Mucosa of descending colon (tissue), 3 donors: ENCODE measurements around the gene ELK3. TPM values are rescaled to one million over a fixed set of nuclear protein-coding genes. Genes with fewer than 3 reads are reported as not detected.

Experiments
- ATAC-seq: fragments of 200-7000 bp; cut with Tn5 transposase; one replicate; pipeline ENCODE4 v1.9.1; 2020; ENCODE audit warnings: mild to moderate bottlenecking, moderate library complexity
- DNase-seq, 3 donors: peaks; one replicate each; pipeline ENCODE4 v3.0.0-alpha.2; 2020
- H3K36me3 ChIP-seq: fragments of 200-600 bp; one replicate; pipeline ENCODE4 v1.8.0; 2021; ENCODE audit warnings: low read depth, mild to moderate bottlenecking
- H3K4me1 ChIP-seq: fragments of 200-600 bp; one replicate; pipeline ENCODE4 v1.8.0; 2021; ENCODE audit warnings: low read depth, mild to moderate bottlenecking
- H3K4me3 ChIP-seq: fragments of 200-600 bp; one replicate; pipeline ENCODE4 v1.8.0; 2021; ENCODE audit warnings: mild to moderate bottlenecking
- H3K9me3 ChIP-seq: fragments of 200-600 bp; one replicate; pipeline ENCODE4 v1.8.0; 2021; ENCODE audit warnings: mild to moderate bottlenecking
- CTCF ChIP-seq: fragments of 200-600 bp; IDR thresholded peaks from one replicate; pipeline ENCODE4 v1.8.0; 2022; ENCODE audit warnings: antibody characterized with exemption, mild to moderate bottlenecking
- intact Hi-C, 2 donors: fragments of 100-400 bp; cut with DNase I in 1 of 2; cut with micrococcal nuclease in 1 of 2; formaldehyde crosslinking; loops; one replicate each; pipeline versions ENCODE4 v1.11.0 to v1.11.1; 2022; cut with DNase I, micrococcal nuclease
- total RNA-seq, 3 donors: library from RNA; stranded (reverse); fragmentation: NEBNext Ultra II Directional in 2 of 3; extraction: Animal tissue kit (Norgen Biotek cat#: 25700) in 2 of 3; gene quantifications; one replicate each; pipeline versions ENCODE4 v1.2.1 to v1.2.4, GENCODE V29; 2021 to 2023
- donor health status: DM: no; HTN: no; CAD: no; lungs with moderate emphysema.
- donor health status: DM: no; HTN: no; CAD: no.
- donor health status: DM: no; HTN: yes; CAD: no.

Gene ELK3
- total RNA-seq, 3 donors from 2014 or later, result 7.6 to 17.2 (median 12.0) TPM

- Histone ChIP-seq H3K4me3 (no peak overlapping the region), H3K36me3 (no peaks in the 10 kb centered on the region), H3K9me3 (no peaks in the 10 kb centered on the region), H3K4me1 (peaks cover 2% of the 10 kb centered on the region)
- intact Hi-C loops, result no loop called here
- TF ChIP-seq CTCF, result no peak
- DNase-seq (no peak), ATAC-seq (no peak)
Observed at GRCh38 chr12:96257550-96258103, 63.5 kb downstream of the ELK3 start.

- intact Hi-C loops, result no loop called here
- peaks cover 2% of the 10 kb centered on the region for H3K4me1 ChIP-seq
- DNase-seq (peak in 1 of 3 donors; percentile 42), ATAC-seq (peak; percentile 17)
- no peak for TF ChIP-seq CTCF
- no peaks in the 10 kb centered on the region for H3K36me3 ChIP-seq
- H3K4me3 ChIP-seq, result no peak overlapping the region
- H3K9me3 ChIP-seq, result no peaks in the 10 kb centered on the region
Observed at GRCh38 chr12:96258104-96258961, 64.2 kb downstream of the ELK3 start.

- H3K36me3 ChIP-seq, result no peaks in the 10 kb centered on the region
- H3K4me1 ChIP-seq, result no peaks in the 10 kb centered on the region
- no peak for ATAC-seq
- TF ChIP-seq CTCF, result no peak
- DNase-seq, result no peak
- intact Hi-C loops, result no loop called here
- H3K4me3 ChIP-seq, result no peak overlapping the region
- no peaks in the 10 kb centered on the region for H3K9me3 ChIP-seq
Observed at GRCh38 chr12:96260231-96260630, 66.1 kb downstream of the ELK3 start.

GRCh38 chr12:96260644-96261043, 66.5 kb downstream of the ELK3 start:
- ATAC-seq (no peak), DNase-seq (no peak)
- Histone ChIP-seq H3K4me1 (no peaks in the 10 kb centered on the region), H3K4me3 (no peak overlapping the region), H3K9me3 (no peaks in the 10 kb centered on the region), H3K36me3 (no peaks in the 10 kb centered on the region)
- no peak for TF ChIP-seq CTCF
- intact Hi-C loops, result no loop called here

GRCh38 chr12:96261557-96261956, 67.4 kb downstream of the ELK3 start:
- ATAC-seq, result no peak
- intact Hi-C loops, result no loop called here
- DNase-seq, result no peak
- Histone ChIP-seq H3K36me3 (no peaks in the 10 kb centered on the region), H3K4me1 (no peaks in the 10 kb centered on the region), H3K9me3 (no peaks in the 10 kb centered on the region), H3K4me3 (no peak overlapping the region)
- TF ChIP-seq CTCF, result no peak
